ENCODE data around the gene C10orf143. TPM values are rescaled to one million over a fixed set of nuclear protein-coding genes. Genes with fewer than 3 reads are reported as not detected.
"Not testable (repeated sequence)": the region's sequence is repeated elsewhere in the genome, so short reads cannot be mapped to it uniquely, and the experiment has no call there.

The C10orf143 gene
- polyA plus RNA-seq, 1 donor = 3.1 TPM

DNA sequence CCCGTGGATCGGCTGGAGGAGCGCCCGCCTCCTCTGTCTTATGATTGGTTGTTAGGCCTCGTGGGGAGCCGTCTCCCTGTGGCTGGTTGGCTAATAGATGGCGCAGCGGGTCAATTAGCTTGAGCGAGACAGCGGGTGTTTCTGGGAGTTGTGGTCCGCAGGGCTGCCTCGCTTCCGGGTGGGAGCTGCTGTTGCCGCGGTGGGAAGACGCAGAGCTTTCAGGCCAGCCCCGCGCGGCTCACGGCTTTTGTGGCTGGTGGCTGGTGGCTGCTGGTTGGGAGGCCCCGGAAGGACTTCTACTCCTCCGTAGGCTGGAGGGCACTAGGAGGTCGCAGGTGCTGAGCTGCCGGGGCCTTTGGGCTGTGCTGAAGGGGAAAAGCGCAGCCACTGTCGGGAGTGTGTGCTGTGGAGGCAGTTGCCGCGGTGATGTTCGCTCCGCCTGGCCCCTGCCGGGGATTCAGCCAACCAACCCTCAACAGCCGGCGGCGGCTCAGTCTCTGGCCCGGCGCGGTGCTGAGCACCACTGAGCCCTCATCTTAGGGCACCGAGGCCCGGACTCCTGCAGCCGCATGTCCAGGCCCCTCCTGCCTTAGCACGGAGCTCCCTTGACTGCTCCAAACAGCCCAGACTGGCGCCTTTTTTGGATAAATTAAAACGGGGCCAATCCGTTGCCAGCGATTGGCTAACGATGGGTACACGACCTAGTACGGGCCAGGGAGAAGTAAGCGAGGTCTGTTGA lies 652 bp upstream of the C10orf143 start:
- DNase-seq = peak; percentile 97

DNA sequence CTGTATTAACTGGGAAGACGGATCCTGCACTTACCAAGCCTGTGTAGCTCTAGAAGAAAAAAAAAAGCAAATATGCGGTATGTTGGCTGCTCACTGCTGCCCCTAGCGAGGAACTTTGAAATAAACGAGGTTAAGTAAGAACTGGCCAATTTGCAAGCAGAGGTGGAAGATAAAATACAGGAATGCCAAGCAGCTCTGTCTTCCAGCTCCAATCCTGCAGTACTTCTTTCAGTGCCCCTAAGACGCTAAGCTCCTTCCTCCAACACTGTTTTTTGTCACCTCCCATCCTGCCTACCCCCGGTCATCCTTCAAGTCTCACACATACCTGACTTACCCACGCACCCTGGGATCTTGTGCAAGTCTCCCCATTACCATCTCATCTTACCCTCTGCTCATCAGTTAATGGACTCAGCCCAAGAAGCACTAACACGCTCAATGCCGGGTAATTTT lies 809 bp downstream of the C10orf143 start:
- DNase-seq = peak; percentile 91

DNA sequence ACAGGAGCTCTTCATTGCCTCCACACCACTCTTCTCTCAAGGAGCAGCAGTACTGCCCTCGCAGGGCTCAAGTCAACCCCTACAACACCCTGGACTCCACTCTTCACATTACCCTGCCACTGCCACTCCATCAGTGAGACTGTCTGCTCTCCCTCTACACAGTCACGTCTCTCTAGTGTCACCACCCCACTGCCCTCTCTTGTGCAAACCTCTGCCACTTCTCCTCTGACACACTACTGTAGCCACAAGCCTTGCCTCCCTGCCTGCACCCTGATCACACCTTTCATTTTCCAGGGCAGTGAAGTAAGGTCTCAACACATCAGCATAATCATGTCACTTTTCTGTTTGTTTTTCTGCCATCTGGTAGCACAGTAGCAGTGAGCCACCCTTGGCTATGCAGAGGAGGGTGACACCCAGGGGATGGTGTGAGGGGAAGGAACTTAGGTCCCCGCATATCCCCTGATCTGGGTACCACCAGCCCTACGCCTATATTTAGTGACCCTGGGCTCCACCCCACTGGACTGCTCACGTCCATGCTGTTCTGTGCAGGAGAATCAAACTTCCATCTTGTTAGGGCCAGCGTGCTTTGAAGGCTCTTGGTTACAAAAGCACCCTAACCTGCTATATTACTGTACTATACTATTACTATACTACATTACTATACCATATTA lies 1.6 kb downstream of the C10orf143 start:
- DNase-seq = no peak

DNA sequence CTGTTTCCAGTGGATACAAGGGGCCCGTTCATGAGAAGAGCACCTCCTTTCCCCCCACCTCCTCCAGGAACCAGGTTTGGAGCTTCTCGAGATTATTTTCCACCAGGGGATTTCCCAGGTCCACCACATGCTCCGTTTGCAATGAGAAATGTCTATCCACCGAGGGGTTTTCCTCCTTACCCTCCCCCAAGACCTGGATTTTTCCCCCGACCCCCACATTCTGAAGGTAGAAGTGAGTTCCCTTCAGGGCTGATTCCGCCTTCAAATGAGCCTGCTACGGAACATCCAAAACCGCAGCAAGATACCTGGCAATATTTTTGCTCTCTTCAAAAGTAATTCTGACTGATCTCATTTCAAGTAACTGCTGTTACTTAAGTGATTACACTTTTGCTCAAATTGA lies 2.5 kb downstream of the C10orf143 start:
- DNase-seq = not testable (repeated sequence)

DNA sequence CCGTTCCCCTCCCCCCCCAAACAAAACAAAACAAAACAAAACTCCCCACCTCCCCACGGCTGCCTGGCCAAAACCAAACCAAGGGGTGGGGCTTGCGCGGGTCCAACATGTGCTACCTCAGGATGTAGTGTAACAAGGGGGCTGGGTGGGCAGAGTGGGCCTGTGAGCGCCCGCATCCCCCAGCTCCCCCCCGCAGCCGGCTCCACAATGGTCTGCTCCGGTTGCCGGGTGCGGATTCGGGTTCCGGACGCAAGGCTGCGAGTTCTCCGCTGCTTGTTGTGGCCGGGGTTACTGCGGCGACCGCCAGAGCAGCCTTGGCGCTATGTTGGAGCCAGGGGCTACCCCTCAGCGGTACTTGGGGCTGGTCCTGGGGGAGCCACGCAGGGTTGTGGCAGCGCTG lies 4.9 kb downstream of the C10orf143 start:
- no peak for DNase-seq

DNA sequence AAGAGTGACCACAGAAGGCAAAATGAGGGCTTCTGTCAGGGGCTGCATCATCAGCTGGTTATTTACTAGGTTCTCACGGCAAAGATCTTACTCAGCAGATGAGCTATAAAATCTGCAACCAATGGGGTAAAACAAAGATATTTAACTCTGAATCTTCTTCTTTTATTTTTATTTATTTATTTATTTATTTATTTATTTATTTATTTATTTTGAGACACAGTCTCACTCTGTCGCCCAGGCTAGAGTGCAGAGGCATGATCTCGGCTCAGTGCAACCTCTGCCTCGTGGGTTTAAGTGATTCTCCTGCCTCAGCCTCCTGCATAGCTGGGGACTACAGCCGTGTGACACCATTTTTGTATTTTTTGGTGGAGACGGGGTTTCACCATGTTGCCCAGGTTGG lies 11.3 kb downstream of the C10orf143 start:
- DNase-seq = no peak

DNA sequence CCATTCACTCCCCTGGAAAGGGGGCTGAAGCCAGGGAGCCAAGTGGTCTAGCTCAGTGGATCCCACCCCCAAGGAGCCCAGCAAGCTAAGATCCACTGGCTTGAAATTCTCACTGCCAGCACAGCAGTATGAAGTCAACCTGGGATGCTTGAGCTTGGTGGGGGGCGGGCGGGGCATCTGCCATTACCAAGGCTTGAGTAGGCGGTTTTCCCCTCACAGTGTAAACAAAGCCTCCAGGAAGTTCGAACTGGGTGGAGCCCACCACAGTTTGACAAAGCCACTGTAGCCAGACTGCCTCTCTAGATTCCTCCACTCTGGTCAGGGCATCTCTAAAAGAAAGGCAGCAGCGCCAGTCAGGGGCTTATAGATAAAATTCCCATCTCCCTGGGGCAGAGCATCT lies 20.1 kb downstream of the C10orf143 start:
- not testable (repeated sequence) for DNase-seq

DNA sequence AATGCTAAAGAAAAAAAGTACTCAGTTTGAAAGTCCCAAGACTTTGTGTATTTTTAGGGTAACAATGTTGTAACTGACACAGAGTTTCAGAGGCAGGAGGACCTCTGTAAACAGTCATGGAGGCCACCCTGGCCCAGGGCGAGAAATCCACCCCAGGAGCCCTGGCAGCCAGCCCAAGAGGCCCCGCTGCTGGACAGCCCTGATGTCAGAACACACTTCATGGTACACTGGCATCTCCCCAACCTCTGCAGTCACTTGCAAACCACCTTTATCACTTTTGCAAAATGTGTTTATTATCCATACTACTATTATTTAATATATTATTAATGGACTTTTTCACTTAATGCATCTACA lies 30.2 kb downstream of the C10orf143 start:
- no peak for DNase-seq

DNA sequence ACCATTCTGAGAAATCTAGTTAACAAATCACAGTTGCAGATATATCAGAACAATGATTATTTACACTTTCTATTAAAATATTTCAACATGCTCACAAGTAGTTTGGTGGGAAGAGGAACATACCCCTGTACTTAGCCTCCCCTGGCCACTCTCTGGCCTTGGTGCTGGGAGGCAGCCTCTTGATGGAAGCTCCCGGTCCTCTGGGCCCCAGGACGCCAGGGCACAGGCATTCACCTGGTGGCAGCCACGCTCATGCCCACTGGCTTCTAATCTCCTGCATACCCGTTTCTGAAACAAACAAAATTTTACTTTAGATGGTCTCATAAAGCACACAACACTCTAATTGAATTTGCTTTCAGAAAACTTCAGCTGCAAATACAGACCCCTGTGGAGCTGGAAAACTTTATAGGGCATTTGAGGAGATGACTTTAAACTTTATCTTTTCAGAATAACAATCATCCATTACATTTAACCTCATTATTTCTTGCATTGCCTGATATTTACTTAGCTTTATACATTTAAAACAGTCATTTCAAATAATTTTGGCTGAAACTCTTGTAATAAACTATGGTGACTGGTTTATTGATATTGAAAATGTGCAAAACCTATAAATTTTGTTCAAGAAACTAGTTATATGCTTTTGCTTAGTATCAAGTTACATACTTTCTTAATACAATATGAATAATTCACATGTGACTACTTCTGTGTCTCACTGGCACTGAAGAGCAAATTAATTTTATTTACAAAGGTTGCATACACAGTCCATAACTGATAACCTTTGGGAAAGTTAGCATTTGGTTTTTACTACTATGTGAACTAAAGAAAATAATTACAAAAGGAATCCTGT lies 30.8 kb downstream of the C10orf143 start:
- no peak for DNase-seq

DNA sequence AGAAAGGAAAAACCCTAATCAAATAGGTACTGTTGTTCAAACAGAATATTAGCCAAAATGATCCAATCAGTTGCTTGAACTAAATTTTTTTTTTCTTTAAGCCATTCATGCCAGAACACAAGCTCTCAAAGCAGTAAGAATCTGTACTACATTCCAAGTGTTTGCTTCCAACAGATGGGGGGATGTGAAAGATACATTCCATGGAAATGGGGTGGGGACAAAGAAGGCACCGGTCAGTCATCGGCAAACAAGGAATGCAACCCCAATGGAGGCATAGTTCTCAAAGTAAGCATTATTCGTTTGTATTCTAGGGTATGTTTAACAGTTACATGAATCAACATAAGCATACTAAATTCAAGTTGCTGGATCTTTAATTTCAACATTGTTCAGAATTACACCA lies 32.5 kb downstream of the C10orf143 start:
- no peak for DNase-seq

DNA sequence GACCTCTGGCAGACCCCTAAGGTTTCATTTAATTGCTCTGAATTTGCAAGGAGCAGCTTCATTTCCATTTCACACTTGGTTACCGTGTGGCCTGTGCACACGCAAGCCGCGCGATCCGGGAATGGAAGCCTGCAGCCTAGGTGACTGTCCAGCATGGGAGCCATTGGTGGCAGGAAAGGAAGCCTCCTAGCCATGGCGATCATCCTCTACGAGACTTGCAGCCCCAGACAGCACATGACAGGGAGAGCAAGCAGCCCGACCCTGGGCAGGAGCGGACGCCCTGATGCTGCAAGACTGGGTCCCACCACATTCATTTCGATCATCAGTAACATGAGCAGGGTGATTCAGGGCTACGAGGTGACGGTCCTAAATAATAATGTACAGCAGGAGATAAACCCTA lies 33.9 kb downstream of the C10orf143 start:
- no peak for DNase-seq

DNA sequence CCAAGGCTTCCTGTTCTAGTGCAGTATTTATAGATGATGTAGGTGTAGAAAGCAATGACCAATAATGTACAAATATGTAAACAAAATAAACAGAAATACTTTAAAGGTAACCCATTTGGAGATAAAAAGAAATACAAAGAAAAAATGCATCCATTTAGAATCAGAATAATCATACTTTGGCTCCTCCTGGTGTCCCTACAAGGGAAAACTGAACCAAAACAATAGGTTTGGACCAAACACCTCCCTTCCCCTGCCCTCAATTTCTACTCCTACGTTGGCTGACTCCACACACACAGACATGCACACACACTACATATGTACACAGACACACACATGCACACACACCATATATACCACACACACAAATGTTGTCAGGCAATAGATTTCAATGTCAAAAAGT lies 36.0 kb downstream of the C10orf143 start:
- DNase-seq = no peak

DNA sequence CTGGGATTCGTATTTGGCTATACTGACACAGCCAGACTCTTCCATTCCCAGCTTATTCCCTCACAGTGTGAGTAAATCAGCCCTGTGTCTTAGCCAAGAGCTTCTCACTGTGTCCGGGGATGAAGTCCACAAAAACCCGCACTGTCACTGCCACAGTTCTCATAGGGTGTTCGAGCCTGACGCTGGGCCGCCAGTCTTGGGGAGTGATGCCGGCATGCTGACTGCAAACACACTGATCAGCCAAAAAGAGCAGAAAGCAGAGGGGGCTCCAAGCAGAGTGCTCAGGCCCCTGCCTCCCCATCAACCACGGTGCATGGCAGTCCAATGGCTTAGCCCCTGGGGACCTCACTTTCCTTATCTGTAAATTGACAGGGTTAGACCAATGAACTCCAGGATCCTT lies 36.7 kb downstream of the C10orf143 start:
- DNase-seq = no peak

DNA sequence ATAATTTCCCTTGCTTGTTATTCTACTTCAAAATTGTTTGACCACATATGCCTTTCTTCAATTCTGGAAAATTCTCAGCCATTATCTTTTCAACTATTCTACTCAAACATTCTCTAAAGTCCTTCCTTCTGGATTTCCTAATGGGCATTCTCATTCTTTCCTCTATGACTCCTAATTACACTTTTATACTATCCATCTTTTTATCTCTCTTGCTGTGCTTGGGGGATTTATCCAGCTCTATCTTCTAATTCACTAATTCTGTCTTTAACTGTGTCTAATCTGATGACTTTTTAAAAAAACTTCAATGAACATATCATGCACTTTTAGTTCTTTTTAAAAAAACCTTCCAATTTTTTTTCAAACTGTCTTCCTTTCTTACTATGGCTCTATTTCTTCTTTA lies 38.4 kb downstream of the C10orf143 start:
- no peak for DNase-seq

DNA sequence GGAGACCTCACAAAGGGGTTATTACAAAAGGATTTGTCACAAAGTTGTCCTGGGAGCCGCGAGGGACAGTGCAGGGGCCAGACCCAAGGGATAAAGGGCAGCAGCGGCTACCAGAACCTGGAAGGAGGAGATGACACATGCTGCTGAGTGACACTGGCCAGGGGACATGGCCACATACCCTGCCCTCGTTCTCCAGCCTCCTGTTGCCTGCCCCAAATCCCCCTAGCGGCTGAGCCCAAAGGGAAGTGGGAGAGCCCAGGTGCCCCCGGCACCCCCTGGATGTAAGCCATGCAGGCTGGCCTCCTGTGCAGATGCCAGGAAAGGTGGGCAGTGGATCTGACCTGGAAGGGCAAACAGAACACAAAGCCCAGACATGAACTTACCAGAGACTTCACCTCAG lies 42.7 kb downstream of the C10orf143 start:
- DNase-seq = no peak

DNA sequence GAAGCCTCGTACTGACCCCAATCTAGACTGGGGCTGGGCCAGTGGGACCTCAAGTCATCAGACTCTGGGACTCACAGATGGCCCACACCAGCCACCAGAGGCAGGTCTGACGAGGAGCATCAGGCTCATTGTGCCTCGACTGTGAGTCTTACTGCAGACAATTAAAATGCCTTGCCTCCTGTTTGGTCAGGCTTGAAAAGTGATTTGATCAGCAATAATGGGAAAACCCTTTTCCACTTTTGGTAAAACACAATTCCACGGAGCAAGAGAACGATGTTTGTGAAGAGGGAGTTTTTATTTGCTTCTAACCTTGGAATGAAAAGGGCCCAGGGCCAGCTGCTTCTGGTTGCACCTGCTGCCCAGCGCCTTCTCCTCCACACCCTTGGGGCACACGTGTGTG lies 43.9 kb downstream of the C10orf143 start:
- DNase-seq = no peak

DNA sequence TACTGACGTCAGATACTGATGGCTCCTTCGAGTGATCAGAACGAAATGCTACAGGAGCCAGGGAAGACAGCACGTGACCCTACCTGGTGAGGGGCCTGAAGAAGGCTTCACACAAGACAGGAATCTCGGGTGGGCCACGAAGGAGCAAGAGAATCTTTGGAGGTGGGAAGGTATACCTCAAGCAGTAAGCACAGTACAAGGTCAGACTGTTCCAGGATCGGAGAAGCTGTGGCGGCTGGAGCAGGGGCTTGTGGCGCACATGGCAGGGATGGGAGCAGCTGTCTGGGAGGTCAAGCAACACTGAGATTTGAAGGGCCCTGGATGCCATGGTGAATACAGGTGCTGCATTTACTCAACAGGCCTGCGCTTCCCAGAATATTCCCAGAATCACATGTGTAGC lies 45.4 kb downstream of the C10orf143 start:
- no peak for DNase-seq

DNA sequence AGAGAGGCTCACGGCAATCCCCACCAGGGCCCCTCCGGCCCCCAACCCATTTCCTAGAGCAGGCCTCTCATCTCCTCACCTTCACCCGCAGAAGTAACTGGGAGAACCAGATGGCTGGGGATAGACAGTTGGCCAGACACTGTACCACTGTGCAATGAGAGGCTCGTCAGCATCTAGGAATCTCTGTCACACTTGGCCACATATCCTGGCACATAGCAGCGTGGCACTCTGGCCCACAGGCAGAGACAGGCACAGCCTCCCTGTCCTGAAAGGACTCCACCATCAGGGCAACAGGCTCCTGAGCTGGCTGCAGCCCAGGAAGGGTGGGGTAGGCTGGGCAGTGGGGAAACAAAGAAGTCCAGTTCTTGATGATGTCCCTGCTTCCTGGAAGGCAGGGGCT lies 45.8 kb downstream of the C10orf143 start:
- DNase-seq = no peak

DNA sequence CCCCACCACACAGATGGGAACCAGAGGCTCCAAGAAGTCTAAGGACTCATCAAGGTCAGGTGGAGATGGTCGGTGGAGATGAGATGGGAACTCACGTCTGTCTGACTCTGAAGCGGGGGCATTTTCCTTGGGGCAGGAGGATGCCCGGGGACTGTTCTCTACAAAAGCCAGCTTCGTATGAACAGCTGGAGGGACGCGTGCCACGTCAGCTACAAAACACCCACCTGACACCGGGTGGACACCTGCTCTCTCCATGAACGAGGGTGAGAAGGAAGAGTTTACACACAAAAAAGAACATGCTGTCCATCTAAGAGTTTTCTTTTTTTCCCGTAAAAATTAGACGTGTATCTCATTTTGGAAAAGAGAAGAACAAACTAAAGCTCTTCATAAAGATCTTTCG lies 47.7 kb downstream of the C10orf143 start:
- no peak for DNase-seq

DNA sequence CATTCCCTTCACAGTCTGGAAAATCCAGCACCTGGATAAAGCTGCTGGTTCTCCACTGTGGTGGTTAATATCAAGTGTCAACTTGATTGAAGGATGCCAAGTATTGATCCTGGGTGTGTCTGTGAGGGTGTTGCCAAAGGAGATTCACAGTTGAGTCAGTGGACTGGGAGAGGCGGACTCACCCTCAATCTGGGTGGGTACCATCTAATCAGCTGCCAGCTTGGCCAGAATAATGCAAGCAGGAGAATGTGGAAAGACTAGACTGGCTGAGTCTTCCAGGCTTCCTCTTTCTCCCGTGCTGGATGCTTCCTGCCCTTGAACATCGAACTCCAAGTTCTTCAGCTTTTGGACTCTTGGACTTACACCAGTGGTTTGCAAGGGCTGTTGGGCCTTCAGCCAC lies 48.4 kb downstream of the C10orf143 start:
- no peak for DNase-seq

DNA sequence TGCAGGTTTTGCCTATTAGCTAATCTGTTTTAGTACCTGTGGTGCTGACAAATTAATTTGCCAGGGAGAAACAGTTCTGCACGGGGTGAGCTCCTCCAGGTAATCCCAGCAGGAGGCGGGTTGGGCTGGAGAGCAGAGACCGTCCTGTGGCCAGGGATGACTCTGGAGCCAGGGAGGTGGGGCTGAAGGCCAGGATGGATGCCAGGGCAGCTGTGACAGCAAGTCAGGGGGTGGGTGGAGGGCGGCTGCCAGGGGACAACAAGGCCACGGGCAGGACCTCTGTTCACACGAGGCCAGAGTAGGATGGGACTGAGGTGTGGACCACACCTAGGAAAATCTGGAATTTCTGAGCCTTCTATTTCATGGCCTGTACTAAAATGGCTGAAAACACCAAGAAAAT lies 48.9 kb downstream of the C10orf143 start:
- DNase-seq = no peak

DNA sequence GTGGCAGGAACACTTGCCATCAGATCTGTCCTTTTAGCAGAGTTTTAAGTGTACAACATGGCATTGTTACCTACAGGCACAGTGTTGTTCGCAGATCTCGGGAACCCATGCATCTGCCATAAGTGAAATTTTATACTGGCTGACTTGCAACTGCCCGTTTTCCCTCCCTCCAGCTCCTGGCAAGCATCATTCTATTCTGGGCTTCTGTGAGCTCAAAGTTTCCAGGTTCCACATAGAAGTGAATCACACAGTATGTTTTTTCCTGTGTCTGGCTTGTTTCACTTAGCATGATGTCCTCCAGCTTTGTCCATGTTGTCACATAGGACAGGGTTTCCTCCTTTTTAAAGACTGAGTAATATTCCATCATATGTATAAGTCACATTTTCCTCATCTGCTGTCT lies 56.6 kb downstream of the C10orf143 start:
- no peak for DNase-seq

DNA sequence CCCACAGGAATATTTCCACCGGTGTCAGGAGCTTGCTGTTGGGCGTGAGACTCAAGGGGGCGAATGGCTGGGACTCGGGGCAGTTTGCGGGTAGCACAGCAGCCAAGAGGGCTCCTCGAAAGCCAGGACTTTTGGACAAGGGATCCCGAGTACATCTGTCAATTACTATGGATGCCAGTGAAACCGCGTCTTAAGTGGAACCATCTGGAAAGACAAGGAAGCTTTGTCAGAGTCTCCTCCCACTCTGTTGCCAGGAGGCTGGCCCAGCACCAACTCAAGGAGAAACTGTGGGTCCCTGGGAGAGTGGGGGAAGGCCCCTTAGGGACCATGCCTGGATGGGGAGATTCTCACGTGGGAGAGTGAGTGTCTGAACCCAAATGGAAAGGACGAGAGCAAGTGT lies 57.1 kb downstream of the C10orf143 start:
- DNase-seq = no peak

DNA sequence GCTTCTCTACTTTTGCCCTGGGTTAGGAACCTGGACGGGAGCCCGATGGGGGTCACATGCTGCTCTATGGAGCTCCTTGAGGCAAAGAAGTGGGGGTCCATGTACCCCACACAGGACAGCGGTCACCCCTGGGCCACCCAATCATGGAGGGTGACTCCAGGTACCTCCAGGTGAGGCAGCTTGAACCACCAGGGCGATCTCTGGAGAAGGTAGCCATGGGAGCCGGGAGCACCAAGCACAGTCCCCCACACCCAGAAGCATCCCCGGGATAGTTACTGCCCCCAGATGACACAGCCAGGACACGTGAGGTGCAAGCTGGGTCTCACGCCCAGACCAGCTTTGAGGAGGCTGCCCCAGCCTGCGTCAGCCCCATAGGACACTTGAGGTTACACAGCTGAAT lies 58.4 kb downstream of the C10orf143 start:
- DNase-seq = no peak
